ENCODE measurements around the gene PLP2. TPM values are rescaled to one million over a fixed set of nuclear protein-coding genes. Genes with fewer than 3 reads are reported as not detected.
A peak's percentile ranks its signal among the peaks of the same experiment; 100 is the strongest.

PLP2 gene
- total and polyA plus RNA-seq, 2 of the 4 experiments (the other 2 are of a cell fraction): 22.6 to 156 TPM

DNA sequence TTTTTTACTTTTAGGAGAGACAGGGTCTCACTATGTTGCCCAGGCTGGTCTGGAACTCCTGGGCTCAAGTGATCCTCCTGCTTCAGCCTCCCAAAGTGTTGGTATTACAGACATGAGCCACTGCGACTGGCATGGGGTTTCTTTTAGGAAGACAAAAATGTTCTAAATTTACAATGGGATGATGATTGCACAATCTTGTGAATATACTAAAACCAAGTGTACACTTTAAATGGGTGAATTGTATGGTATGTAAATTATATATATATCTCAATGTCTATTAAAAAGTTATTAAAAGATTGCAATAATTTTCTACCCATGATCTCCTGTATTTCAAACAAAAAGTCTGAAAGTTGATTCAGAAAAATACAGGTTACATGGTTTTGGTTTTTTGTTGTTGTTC, 18.2 kb upstream of the PLP2 start:
- no peak overlapping the region for H2AFZ ChIP-seq (replicated peaks; ENCODE audit: low read length, poor library complexity)
- no peak overlapping the region for H3K4ac ChIP-seq (ENCODE audit: low read depth, low read length)
- no peak overlapping the region for H2BK15ac ChIP-seq (ENCODE audit: low read depth, low read length)
- ChIA-PET CTCF (no interaction called here), POLR2A (ENCODE audit: unreplicated experiment) (no interaction called here)
- H3K79me1 ChIP-seq (ENCODE audit: low read depth in 1 of 2, low read length in 2 of 2): no peaks in the 10 kb centered on the region; a peak in 1 of 4 replicates
- no peaks in the 10 kb centered on the region for H3K36me3 ChIP-seq (ENCODE audit: control insufficient read depth, insufficient read depth, low read length)
- H2AK5ac ChIP-seq (ENCODE audit: low read depth, low read length): no peak overlapping the region
- H3K23ac ChIP-seq (ENCODE audit: low read depth, low read length): no peak overlapping the region
- H3K14ac ChIP-seq (replicated peaks; ENCODE audit: low read depth, low read length): no peak overlapping the region
- no peak overlapping the region for H3K18ac ChIP-seq (ENCODE audit: low read depth, low read length)
- H2AK9ac ChIP-seq (replicated peaks; ENCODE audit: low read depth, low read length, poor library complexity): no peak overlapping the region
- intact Hi-C loops (cut with micrococcal nuclease): no loop called here
- dilution Hi-C loops (cut with HindIII; ENCODE audit: low sequenced_read_pairs, unreplicated experiment): no loop called here
- no peak overlapping the region for H4K5ac ChIP-seq (ENCODE audit: low read depth, low read length)
- H3K9me3 ChIP-seq (ENCODE audit: control insufficient read depth, insufficient read depth, low read length): no peaks in the 10 kb centered on the region
- no CpG with 5 or more reads among the region's 1 CpG for WGBS, 2 experiments (ENCODE audit: extremely low coverage in 2 of 2, insufficient read length in 1 of 2)
- H2BK20ac ChIP-seq (ENCODE audit: low read depth, low read length): no peak overlapping the region
- H3K9ac ChIP-seq (ENCODE audit: low read depth, low read length): no peak overlapping the region
- H2BK120ac ChIP-seq (ENCODE audit: low read depth, low read length): no peak overlapping the region
- no peak overlapping the region for H2BK5ac ChIP-seq (ENCODE audit: low read depth, low read length, poor library complexity, severe bottlenecking)
- no peak overlapping the region for H3K56ac ChIP-seq (ENCODE audit: extremely low read depth, insufficient read depth, low read length)
- H4K20me1 ChIP-seq (ENCODE audit: insufficient read depth, low read length): no peaks in the 10 kb centered on the region
- in situ Hi-C loops (cut with MboI; ENCODE audit: low sequenced_read_pairs): no loop called here
- no peaks in the 10 kb centered on the region for H3K9me1 ChIP-seq (ENCODE audit: insufficient read depth, low read length)
- H4K91ac ChIP-seq (ENCODE audit: insufficient read depth, low read depth, low read length): no peak overlapping the region
- peaks cover 6% of the 10 kb centered on the region for H3K4me1 ChIP-seq (ENCODE audit: control insufficient read depth, insufficient read depth, low read length)
- H3K4me3 ChIP-seq (ENCODE audit: insufficient read depth, low read depth, low read length): no peak overlapping the region
- H3K27ac ChIP-seq (ENCODE audit: insufficient read depth, low read length): no peak overlapping the region
- DNase-seq: no peak
- BruUV-seq (replicated peaks): no TSS peak
- H4K8ac ChIP-seq (ENCODE audit: low read depth in 2 of 2, low read length in 2 of 2): no peak overlapping the region
- TF ChIP-seq, protein P1, sequence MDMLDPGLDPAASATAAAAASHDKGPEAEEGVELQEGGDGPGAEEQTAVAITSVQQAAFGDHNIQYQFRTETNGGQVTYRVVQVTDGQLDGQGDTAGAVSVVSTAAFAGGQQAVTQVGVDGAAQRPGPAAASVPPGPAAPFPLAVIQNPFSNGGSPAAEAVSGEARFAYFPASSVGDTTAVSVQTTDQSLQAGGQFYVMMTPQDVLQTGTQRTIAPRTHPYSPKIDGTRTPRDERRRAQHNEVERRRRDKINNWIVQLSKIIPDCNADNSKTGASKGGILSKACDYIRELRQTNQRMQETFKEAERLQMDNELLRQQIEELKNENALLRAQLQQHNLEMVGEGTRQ (IDR thresholded peaks at IDR 0.05; ENCODE audit: low read depth, low read length): no peak
- TF ChIP-seq POLR2A (IDR thresholded peaks at IDR 0.05; ENCODE audit: low read depth, low read length) (no peak), CEBPB (IDR thresholded peaks at IDR 0.05; ENCODE audit: low read depth, low read length) (peak; percentile 64; the same call in 1 of the 2 replicates), CHD1 (IDR thresholded peaks at IDR 0.05; ENCODE audit: low read depth, low read length) (no peak)
- no peaks in the 10 kb centered on the region; the same call in 1 of the 2 replicates for H3K27me3 ChIP-seq (ENCODE audit: control insufficient read depth, insufficient read depth, low read length)
- H3K4me2 ChIP-seq (ENCODE audit: low read depth, low read length): no peak overlapping the region
- ATAC-seq (ENCODE audit: low read depth): no peak

Data from IMR-90 (cell line).